Immature natural killer cell (primary cell): ENCODE measurements around the gene PDE4D. TPM values are rescaled to one million over a fixed set of nuclear protein-coding genes. Genes with fewer than 3 reads are reported as not detected.

ENCODE experiments used
- DNase-seq, 3 donors: peaks; one replicate each; pipeline ENCODE4 v3.0.0; 2022; ENCODE audit warnings: mixed read lengths in 1 of 3
- H3K27ac Mint-ChIP-seq, 6 donors: one replicate each; pipeline ENCODE4 v1.8.0; 2020; ENCODE audit warnings: mixed read lengths in 6 of 6, mild to moderate bottlenecking in 5 of 6, inconsistent platforms in 4 of 6, moderate library complexity in 3 of 6
- H3K27me3 Mint-ChIP-seq, 3 donors: one replicate each; pipeline ENCODE4 v1.8.0; 2020 to 2021; ENCODE audit warnings: low read depth in 3 of 3, mild to moderate bottlenecking in 3 of 3, mixed read lengths in 3 of 3, moderate library complexity in 3 of 3, inconsistent platforms in 1 of 3
- H3K36me3 Mint-ChIP-seq, 3 donors: one replicate each; pipeline ENCODE4 v1.8.0; 2020; ENCODE audit warnings: mixed read lengths in 3 of 3, inconsistent platforms in 2 of 3, mild to moderate bottlenecking in 2 of 3
- H3K4me1 Mint-ChIP-seq, 2 donors: one replicate each; pipeline ENCODE4 v1.8.0; 2020; ENCODE audit warnings: inconsistent platforms in 2 of 2, mild to moderate bottlenecking in 2 of 2, mixed read lengths in 2 of 2, moderate library complexity in 1 of 2
- H3K4me3 Mint-ChIP-seq, 5 donors: one replicate each; pipeline ENCODE4 v1.8.0; 2020; ENCODE audit warnings: mild to moderate bottlenecking in 5 of 5, mixed read lengths in 5 of 5, inconsistent platforms in 3 of 5, moderate library complexity in 3 of 5
- H3K9me3 Mint-ChIP-seq, 6 donors: one replicate each; pipeline ENCODE4 v1.8.0; 2020; ENCODE audit warnings: mild to moderate bottlenecking in 6 of 6, mixed read lengths in 6 of 6, inconsistent platforms in 4 of 6, moderate library complexity in 3 of 6
- polyA plus RNA-seq, 3 donors: library from polyadenylated mRNA; unstranded; fragments of 300-500 nt; fragmentation: Illumina TruSeq; gene quantifications; one replicate each; pipeline ENCODE4 v1.2.3, GENCODE V29; 2021

The PDE4D gene
- polyA plus RNA-seq, 3 donors from 2014 or later, result 10.7 to 15.4 (median 12.6) TPM

DNA sequence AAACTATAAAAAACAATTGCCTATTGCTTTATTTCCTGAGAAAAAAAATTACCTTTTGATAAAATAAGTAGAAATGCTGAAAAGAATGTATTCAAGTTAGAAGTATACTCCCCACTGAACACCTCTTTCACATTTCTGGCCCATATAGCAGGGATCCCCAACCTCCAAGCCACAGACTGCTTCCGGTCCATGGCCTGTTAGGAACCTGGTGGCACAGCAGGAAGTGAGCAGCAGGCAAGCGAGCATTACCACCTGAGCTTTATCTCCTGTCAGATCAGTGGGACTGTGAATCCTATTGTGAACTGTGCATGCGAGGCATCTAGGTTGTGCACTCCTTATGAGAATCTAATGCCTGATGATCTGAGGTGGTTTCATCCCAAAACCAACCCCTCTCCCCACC is 746.8 kb downstream of the PDE4D start:
- Mint-ChIP-seq H3K36me3 (no peaks in the 10 kb centered on the region), H3K27me3 (peaks cover 0 to 2% (median 2%) of the 10 kb centered on the region in 3 donors), H3K9me3 (no peaks in the 10 kb centered on the region), H3K4me1 (peaks cover 0 to 8% of the 10 kb centered on the region in 2 donors), H3K4me3 (no peak overlapping the region), H3K27ac (no peak overlapping the region)
- no peak for DNase-seq

DNA sequence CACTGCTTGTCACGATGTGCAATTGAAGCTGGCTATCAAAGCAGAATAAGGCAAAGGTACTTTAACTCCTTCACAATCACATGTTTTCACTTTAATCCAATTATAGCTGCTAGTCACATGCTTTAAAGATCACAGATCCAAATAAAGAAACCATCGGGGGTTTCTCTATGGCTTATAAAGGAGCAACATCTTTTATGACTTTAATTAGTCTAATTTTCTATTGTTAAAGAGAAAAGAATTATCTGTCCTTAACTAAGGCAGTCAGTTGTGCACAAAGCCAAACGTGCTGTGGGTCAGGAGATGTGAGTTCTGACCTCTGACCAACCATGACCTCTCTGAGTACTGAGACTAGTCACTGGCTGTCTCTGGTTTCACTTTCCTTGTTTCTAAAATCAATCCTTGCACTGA is 749.6 kb downstream of the PDE4D start:
- Mint-ChIP-seq H3K9me3 (no peaks in the 10 kb centered on the region), H3K27ac (no peak overlapping the region), H3K4me3 (no peak overlapping the region), H3K4me1 (peaks cover 0 to 5% of the 10 kb centered on the region in 2 donors), H3K36me3 (no peaks in the 10 kb centered on the region), H3K27me3 (peaks cover 0 to 2% (median 0%) of the 10 kb centered on the region in 3 donors)
- no peak for DNase-seq

DNA sequence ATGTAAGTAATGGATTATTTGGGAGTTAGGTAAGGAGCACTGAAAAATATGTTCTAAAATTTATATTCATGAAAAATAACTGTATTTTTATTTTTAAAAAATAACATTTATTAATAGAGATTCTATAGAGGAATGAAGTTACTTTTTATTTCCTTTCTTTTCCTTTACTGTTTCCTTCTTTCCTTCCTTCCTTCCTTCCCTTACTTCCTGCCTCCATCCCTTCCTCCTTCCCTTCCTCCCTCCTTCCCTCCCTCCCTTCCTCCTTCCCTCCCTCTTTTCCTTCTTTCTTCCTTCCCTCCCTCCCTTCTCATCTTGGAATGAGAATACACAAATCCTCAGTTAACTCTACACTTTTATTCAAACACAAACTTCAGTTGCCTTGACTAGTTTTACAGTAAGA is 750.6 kb downstream of the PDE4D start:
- Mint-ChIP-seq H3K27me3 (peaks cover 0 to 2% (median 0%) of the 10 kb centered on the region in 3 donors), H3K4me3 (no peak overlapping the region), H3K4me1 (peaks cover 0 to 5% of the 10 kb centered on the region in 2 donors), H3K36me3 (no peaks in the 10 kb centered on the region), H3K9me3 (no peaks in the 10 kb centered on the region), H3K27ac (no peak overlapping the region)
- DNase-seq, result no peak

DNA sequence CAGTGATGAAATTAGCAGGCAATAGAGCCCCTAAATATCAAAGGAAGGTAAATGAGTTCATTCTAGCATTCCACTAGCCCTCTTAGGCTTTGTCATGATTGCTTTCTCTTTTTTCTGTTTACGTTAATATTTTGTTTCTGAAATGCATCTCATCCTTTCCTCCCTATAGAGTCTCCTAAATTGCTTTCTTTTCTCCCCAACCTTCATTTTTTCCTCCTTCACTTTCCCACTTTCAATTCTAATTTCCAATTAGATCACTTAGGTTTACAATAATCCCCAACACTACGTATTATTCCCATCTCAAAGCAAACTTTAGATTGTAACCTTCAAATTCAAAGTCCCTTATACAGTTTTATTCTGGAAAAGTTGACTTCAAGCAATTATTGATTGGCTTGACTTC is 751.4 kb downstream of the PDE4D start:
- Mint-ChIP-seq H3K4me3 (no peak overlapping the region), H3K27ac (peak overlapping the region in 2 of 6 donors; percentile 50 to 55), H3K9me3 (no peaks in the 10 kb centered on the region), H3K4me1 (peaks cover 0 to 5% of the 10 kb centered on the region in 2 donors), H3K36me3 (no peaks in the 10 kb centered on the region), H3K27me3 (peaks cover 0 to 2% (median 0%) of the 10 kb centered on the region in 3 donors)
- DNase-seq, result no peak

DNA sequence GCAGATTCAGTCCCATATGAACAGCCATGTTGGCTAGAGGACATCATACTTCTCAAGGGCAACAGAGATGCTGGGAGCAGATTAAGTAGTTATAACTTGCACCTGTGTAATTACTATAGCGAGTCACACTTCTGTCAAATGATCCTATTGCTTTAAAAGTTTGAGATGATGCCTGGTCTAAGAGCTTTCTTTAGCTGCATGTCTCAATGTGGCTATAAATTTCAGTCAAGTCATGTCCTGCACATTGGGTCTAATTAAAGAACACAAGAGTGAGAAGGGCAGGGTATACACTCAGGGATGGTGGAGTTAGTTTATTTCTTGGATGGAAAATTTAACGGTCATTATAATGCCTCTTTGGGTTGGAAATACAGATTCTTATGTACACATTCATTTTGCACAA is 753.4 kb downstream of the PDE4D start:
- peak overlapping the region in 1 of 6 donors; percentile 60 for H3K27ac Mint-ChIP-seq

DNA sequence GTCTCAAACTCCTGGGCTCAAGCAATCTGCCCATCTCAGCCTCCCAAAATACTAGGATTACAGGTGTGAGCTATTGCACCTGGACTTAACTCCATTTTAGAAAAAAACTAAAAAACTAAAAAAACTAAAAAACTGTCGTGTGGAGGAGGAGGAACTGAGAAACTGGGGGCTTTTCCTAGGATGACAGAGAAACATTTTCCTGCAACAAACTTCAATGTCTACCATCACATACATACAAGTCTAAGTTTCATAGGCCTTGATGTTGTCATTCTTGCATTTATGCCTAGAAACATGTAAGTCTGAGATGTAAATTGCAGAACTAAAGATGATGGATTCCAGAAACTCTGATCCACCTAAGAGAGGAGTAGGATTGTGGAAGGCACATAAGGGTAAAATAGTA is 753.8 kb downstream of the PDE4D start:
- Mint-ChIP-seq H3K27ac (peak overlapping the region in 1 of 6 donors; percentile 60), H3K4me1 (peaks cover 0 to 6% of the 10 kb centered on the region in 2 donors), H3K36me3 (no peaks in the 10 kb centered on the region), H3K9me3 (no peaks in the 10 kb centered on the region), H3K4me3 (no peak overlapping the region), H3K27me3 (no peaks in the 10 kb centered on the region)
- DNase-seq, result no peak

More for the DNA sequence above, 753.4 kb downstream of the PDE4D start:
- H3K4me1 Mint-ChIP-seq, result peaks cover 0 to 5% of the 10 kb centered on the region in 2 donors
- no peaks in the 10 kb centered on the region for H3K36me3 Mint-ChIP-seq
- no peak for DNase-seq
- H3K9me3 Mint-ChIP-seq, result no peaks in the 10 kb centered on the region
- H3K4me3 Mint-ChIP-seq, result no peak overlapping the region
- no peaks in the 10 kb centered on the region for H3K27me3 Mint-ChIP-seq

DNA sequence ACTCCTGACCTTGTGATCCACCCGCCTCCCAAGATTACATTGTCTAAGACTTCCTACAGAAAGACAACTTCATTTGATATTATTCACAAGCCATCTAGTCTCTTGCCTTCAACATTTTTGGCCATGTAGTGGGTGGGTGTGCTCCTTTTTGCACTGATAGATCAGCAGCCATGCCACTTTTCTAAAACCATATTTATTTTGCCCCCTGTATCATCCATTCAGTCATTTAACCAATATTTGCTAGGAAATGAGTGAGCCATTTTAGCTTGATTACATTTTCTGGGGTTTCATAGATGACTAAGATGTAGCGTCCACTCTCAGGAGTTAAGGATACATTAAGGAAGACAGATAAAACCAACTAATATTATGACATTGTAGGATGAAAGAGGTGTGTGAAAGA is 755.0 kb downstream of the PDE4D start:
- H3K36me3 Mint-ChIP-seq, result no peaks in the 10 kb centered on the region
- no peaks in the 10 kb centered on the region for H3K9me3 Mint-ChIP-seq
- H3K4me1 Mint-ChIP-seq, result peaks cover 0 to 12% of the 10 kb centered on the region in 2 donors
- peaks cover 0 to 2% (median 0%) of the 10 kb centered on the region in 3 donors for H3K27me3 Mint-ChIP-seq
- no peak for DNase-seq
- H3K4me3 Mint-ChIP-seq, result no peak overlapping the region
- no peak overlapping the region for H3K27ac Mint-ChIP-seq

DNA sequence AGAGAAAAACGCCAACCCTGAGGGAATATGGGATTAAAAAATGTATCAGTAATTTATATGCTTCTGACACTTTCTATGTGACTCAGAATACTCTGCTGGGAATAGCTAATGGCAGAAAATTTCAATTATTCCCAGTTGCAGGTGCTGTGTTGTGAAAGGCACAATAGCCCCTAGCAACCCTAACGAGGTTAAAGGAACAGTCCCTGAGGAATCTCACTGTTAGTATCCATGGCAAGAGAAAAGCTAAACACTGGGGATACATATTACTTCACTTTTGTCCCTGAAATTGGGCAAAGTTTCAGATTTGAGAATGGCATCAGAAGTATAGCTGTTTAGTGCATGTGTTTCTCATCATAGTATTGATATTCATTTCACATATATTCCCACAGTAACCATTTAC is 755.7 kb downstream of the PDE4D start:
- Mint-ChIP-seq H3K36me3 (no peaks in the 10 kb centered on the region), H3K27ac (no peak overlapping the region), H3K4me3 (no peak overlapping the region), H3K27me3 (peaks cover 0 to 2% (median 0%) of the 10 kb centered on the region in 3 donors), H3K9me3 (no peaks in the 10 kb centered on the region), H3K4me1 (peaks cover 0 to 13% of the 10 kb centered on the region in 2 donors)
- DNase-seq, result no peak

DNA sequence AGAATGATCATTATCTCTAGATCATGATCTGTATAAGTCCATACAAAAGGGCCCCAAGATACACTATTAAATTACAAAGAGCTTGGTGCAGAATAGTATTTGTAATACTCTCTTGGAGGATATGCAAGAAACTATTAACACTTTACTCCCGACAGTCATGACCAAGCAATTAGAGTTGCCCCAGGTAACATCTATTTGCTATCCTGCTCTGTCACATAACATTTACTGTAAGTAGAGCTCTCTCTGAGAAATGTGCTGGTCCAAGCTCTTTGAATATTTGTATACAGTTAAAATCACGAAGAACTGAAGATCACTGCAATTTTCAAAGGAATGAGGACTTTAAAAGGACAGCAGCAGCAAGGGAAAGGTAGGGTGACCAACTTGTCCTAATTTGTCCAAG is 757.0 kb downstream of the PDE4D start:
- H3K4me1 Mint-ChIP-seq, result peaks cover 11 to 15% of the 10 kb centered on the region in 2 donors
- H3K27ac Mint-ChIP-seq, result no peak overlapping the region
- DNase-seq, result no peak
- no peaks in the 10 kb centered on the region for H3K36me3 Mint-ChIP-seq
- H3K4me3 Mint-ChIP-seq, result no peak overlapping the region
- no peaks in the 10 kb centered on the region for H3K9me3 Mint-ChIP-seq
- peaks cover 0 to 2% (median 0%) of the 10 kb centered on the region in 3 donors for H3K27me3 Mint-ChIP-seq

DNA sequence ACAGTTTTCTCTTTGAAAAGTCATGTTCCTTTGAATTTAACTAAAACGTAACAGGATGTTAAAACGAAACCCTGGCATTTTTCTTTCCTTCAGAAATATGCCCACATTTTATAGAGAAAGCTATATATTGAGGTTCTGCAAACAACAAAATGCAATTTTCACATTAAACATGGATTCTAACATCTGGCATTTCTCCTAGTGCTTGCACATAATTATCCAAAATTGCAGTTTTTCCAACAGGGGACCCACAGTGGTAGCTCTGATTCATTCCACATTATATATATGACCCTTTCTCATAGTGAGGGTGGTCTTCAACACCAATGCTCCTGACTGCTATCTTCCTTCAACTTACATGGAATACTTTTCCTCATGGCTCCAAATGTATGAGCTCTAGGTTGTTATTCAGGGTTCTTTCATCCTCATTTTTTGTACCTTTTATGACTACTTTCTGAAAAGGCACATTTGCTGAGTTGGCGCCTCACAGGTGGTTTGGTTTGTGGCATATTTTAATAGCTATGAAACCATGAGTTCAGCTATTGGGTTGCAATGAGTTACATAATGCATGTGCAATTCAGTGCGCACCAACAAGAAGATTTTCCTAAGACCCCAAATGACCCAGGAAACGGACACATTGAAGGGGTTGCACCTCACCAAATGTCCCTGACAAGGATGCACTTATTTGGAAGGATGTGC is 758.9 kb downstream of the PDE4D start:
- Mint-ChIP-seq H3K4me3 (no peak overlapping the region), H3K27me3 (peaks cover 0 to 2% (median 0%) of the 10 kb centered on the region in 3 donors), H3K9me3 (no peaks in the 10 kb centered on the region), H3K36me3 (no peaks in the 10 kb centered on the region), H3K27ac (peak overlapping the region in 3 of 6 donors; percentile 8 to 36 (median 20)), H3K4me1 (peaks cover 11 to 15% of the 10 kb centered on the region in 2 donors)
- DNase-seq, result no peak

DNA sequence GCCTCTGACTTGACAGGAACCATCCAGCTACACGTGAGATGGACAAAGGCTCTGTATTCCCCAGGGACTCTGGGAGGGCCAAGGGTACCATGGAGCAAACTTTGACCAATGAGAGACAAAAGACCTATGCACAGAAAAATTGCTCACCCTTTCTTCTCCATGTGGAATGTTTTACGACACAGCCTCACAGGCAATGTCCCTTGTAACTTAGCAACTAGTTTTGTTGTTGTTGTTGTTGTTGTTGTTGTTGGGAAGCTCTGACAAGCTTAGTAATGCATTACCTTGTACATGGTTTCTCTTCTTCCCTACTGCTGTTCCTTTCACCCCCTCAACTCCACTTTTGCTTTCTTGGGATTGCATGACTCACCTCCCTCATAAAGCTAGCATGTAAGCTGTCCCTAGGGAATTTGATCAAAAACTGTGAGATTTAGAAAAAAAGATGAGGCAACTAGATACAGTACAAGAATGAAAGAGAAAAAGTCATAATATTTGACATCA is 759.7 kb downstream of the PDE4D start:
- Mint-ChIP-seq H3K4me3 (no peak overlapping the region), H3K4me1 (peaks cover 11 to 15% of the 10 kb centered on the region in 2 donors), H3K36me3 (no peaks in the 10 kb centered on the region), H3K27ac (peak overlapping the region in 4 of 6 donors; percentile 54 to 87 (median 70)), H3K27me3 (peaks cover 0 to 2% (median 0%) of the 10 kb centered on the region in 3 donors), H3K9me3 (no peaks in the 10 kb centered on the region)
- DNase-seq, result no peak

DNA sequence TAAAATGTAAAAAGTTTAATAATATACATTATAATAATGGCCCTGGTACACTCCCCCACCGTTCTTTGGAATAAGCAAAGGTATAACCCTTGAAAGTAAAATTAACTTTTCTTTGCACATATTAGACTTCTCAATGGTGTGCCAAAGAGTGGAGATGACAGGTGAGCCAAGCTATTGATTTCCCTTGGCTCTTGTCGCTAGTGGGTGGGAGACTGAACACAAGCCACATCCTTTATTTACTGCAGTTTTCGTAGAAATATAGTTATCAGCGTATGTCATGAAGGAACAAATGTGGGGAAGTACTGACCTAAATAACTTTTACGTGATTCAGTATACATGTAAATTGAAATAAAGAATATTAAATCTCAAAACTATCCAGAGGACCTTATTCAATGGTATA is 761.4 kb downstream of the PDE4D start:
- peak overlapping the region in 2 of 5 donors; percentile 28 to 35 for H3K4me3 Mint-ChIP-seq
- H3K27ac Mint-ChIP-seq, result peak overlapping the region in 2 of 6 donors; percentile 80 to 82
- peak in 1 of 3 donors; percentile 40 for DNase-seq
- H3K27me3 Mint-ChIP-seq, result peaks cover 0 to 2% (median 0%) of the 10 kb centered on the region in 3 donors
- H3K9me3 Mint-ChIP-seq, result no peaks in the 10 kb centered on the region
- H3K36me3 Mint-ChIP-seq, result no peaks in the 10 kb centered on the region
- peaks cover 11 to 15% of the 10 kb centered on the region in 2 donors for H3K4me1 Mint-ChIP-seq

DNA sequence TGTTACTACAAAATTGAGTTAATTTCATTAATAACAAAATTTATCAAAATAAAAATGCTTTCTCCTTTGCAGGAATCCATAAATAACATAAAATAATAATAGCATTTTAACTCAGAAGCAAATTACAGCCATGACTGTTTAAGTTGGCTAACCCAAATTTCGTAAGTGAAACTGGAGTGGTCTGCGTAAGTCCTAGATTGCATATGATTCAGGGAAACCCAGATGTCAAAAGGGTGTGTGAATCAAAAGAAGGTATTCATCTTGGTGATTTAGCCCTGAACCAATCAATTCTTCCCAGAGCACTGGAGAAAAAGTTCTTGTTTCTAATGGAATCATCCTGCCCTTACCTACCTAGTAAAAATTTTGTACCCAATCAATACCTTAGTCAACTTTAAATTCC is 763.1 kb downstream of the PDE4D start:
- H3K27me3 Mint-ChIP-seq, result peaks cover 0 to 2% (median 2%) of the 10 kb centered on the region in 3 donors
- H3K4me3 Mint-ChIP-seq, result no peak overlapping the region
- peaks cover 11 to 15% of the 10 kb centered on the region in 2 donors for H3K4me1 Mint-ChIP-seq
- no peak for DNase-seq
- peak overlapping the region in 4 of 6 donors; percentile 40 to 82 (median 74) for H3K27ac Mint-ChIP-seq
- H3K9me3 Mint-ChIP-seq, result no peaks in the 10 kb centered on the region
- no peaks in the 10 kb centered on the region for H3K36me3 Mint-ChIP-seq

DNA sequence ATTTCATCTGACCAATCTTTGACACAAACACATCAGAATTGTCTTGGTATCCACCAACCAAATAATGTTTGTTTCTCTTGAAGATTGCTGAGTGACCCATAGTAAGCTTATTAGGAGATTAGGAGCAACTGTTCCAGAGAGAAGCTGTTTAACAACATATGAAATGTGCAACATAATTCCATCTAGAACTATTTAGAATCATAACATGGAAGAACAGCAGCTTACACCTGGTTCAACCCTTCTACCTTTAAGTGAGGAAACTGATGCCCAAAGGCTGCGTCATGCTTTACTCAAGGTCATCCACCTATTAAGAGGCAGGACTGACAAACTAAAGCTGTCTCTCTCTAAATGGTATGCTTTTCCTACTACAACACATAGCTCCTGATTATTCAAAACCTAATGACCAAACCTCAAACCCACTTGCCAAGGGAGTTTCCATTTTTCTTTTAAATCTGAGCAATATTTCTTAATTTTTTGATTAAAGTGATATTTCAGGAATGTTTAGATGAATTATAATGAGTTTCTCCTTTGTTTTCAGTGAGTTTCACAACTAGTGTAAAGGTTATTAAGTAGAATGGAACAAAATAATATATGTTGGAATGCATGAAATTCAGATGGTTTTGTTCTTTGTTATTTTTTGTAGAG is 764.8 kb downstream of the PDE4D start:
- no peak overlapping the region for H3K4me3 Mint-ChIP-seq
- H3K27ac Mint-ChIP-seq, result peak overlapping the region in 2 of 6 donors; percentile 61 to 83
- H3K4me1 Mint-ChIP-seq, result peaks cover 9 to 11% of the 10 kb centered on the region in 2 donors
- H3K36me3 Mint-ChIP-seq, result no peaks in the 10 kb centered on the region
- no peak for DNase-seq
- H3K9me3 Mint-ChIP-seq, result no peaks in the 10 kb centered on the region
- H3K27me3 Mint-ChIP-seq, result peaks cover 0 to 2% (median 0%) of the 10 kb centered on the region in 3 donors
